ENCODE results near the gene CSRNP2. TPM values are rescaled to one million over a fixed set of nuclear protein-coding genes. Genes with fewer than 3 reads are reported as not detected.
A peak's percentile ranks its signal among the peaks of the same experiment; 100 is the strongest.

The CSRNP2 gene
- total and polyA plus RNA-seq, 2 of the 13 experiments (the other 11 are each of a cell fraction or from before 2014, with no cell fraction given) = 4.8 to 7.3 TPM

GRCh38 chr12:51047655-51048540 is 35.5 kb downstream of the CSRNP2 start, which contains the start of gene LETMD1 (continued):
- TF ChIP-seq REL (CRISPR knock-in tag; conservative IDR thresholded peaks at IDR 0.05) = peak; percentile 38; the same call in 1 of the 2 replicates
- TF ChIP-seq MZF1 (CRISPR knock-in tag; IDR thresholded peaks at IDR 0.05; ENCODE audit: borderline replicate concordance) = no peak
- TF ChIP-seq ZNF318 (CRISPR knock-in tag; IDR thresholded peaks at IDR 0.05) = no peak
- peak; percentile 52 for TF ChIP-seq TFDP2 (CRISPR knock-in tag; IDR thresholded peaks at IDR 0.05)
- no peak for TF ChIP-seq GTF3A (CRISPR knock-in tag; conservative IDR thresholded peaks at IDR 0.05)
- no peak for TF ChIP-seq ZNF570 (CRISPR knock-in tag; IDR thresholded peaks at IDR 0.05; ENCODE audit: borderline replicate concordance)
- TF ChIP-seq ZMAT5 (CRISPR knock-in tag; IDR thresholded peaks at IDR 0.05; ENCODE audit: borderline replicate concordance, low read depth) = no peak
- no peak for TF ChIP-seq MNT (IDR thresholded peaks at IDR 0.05)
- TF ChIP-seq ZNF143 (CRISPR knock-in tag; IDR thresholded peaks at IDR 0.05) = no peak
- no peak for TF ChIP-seq CSRNP2 (CRISPR knock-in tag; conservative IDR thresholded peaks at IDR 0.05; ENCODE audit: low read depth)
- TF ChIP-seq ZNF746 (CRISPR knock-in tag; IDR thresholded peaks at IDR 0.05) = no peak
- TF ChIP-seq PHB2 (IDR thresholded peaks at IDR 0.05; ENCODE audit: partially characterized antibody) = no peak
- TF ChIP-seq GABPB1 (CRISPR knock-in tag; IDR thresholded peaks at IDR 0.05) = peak; percentile 94
- TF ChIP-seq ZNF766 (CRISPR knock-in tag; IDR thresholded peaks at IDR 0.05; ENCODE audit: borderline replicate concordance) = no peak
- no peak for TF ChIP-seq MEIS1 (CRISPR knock-in tag; IDR thresholded peaks at IDR 0.05; ENCODE audit: borderline replicate concordance)

Data from HepG2 (cell line).